Stimulated activated CD8-positive, alpha-beta memory T cell treated with anti-CD3 and anti-CD28 coated beads, Interleukin-4, amount 100 ng/mL, for 1 hour (primary cell): ENCODE measurements around the gene ADGRA1.

Experiments
- DNase-seq, 2 donors: peaks; one replicate each; pipeline ENCODE4 v3.0.0-alpha.2; 2020; ENCODE audit warnings: low read depth in 2 of 2, low spot score in 1 of 2

ADGRA1 gene

GRCh38 chr10:133056001-133056400 is 31.7 kb upstream of the ADGRA1 start:
- no peak for DNase-seq

- no peak for DNase-seq
Observed at GRCh38 chr10:133056651-133057178, 31.0 kb upstream of the ADGRA1 start.

GRCh38 chr10:133058331-133059092 is 29.2 kb upstream of the ADGRA1 start:
- DNase-seq = no peak

- DNase-seq = no peak
Observed at GRCh38 chr10:133059093-133059470, 28.6 kb upstream of the ADGRA1 start.

- no peak for DNase-seq
Observed at GRCh38 chr10:133059571-133059970, 28.2 kb upstream of the ADGRA1 start.

- no peak for DNase-seq
Observed at GRCh38 chr10:133060022-133060421, 27.7 kb upstream of the ADGRA1 start.

GRCh38 chr10:133060466-133060865 is 27.3 kb upstream of the ADGRA1 start:
- DNase-seq = no peak

GRCh38 chr10:133060881-133061280 is 26.8 kb upstream of the ADGRA1 start:
- no peak for DNase-seq

- DNase-seq = no peak
Observed at GRCh38 chr10:133061296-133062038, 26.3 kb upstream of the ADGRA1 start.

- DNase-seq = no peak
Observed at GRCh38 chr10:133062085-133062484, 25.6 kb upstream of the ADGRA1 start.

GRCh38 chr10:133062635-133063034 is 25.1 kb upstream of the ADGRA1 start:
- no peak for DNase-seq

GRCh38 chr10:133067149-133068105 is 20.3 kb upstream of the ADGRA1 start:
- DNase-seq = no peak

GRCh38 chr10:133068111-133069032 is 19.4 kb upstream of the ADGRA1 start:
- DNase-seq = no peak

GRCh38 chr10:133069033-133069525 is 18.6 kb upstream of the ADGRA1 start:
- no peak for DNase-seq

- DNase-seq = no peak
Observed at GRCh38 chr10:133070405-133070804, 17.3 kb upstream of the ADGRA1 start.

GRCh38 chr10:133070810-133071209 is 16.9 kb upstream of the ADGRA1 start:
- DNase-seq = no peak

- DNase-seq = no peak
Observed at GRCh38 chr10:133071733-133072132, 16.0 kb upstream of the ADGRA1 start.

GRCh38 chr10:133072196-133072595 is 15.5 kb upstream of the ADGRA1 start:
- DNase-seq = no peak

- no peak for DNase-seq
Observed at GRCh38 chr10:133072720-133073390, 14.9 kb upstream of the ADGRA1 start.
